HG03571 (cell line): ENCODE data around the gene OR9I1.

ENCODE experiments used
- ATAC-seq: cut with Tn5 transposase; IDR thresholded peaks from one replicate; pipeline ENCODE4 v1.9.1; 2021; ENCODE audit not compliant: unreplicated experiment

Gene OR9I1

GRCh38 chr11:58125469-58125868 is at the start of gene OR9I1:
TSS of gene OR9I1 (minus strand) at chr11:58125530. CDS start at chr11:58119444, 6,086 bp downstream.
- ATAC-seq = no peak

GRCh38 chr11:58165504-58166106 is 40.3 kb upstream of the OR9I1 start:
- no peak for ATAC-seq

- ATAC-seq = no peak
Measured at GRCh38 chr11:58164990-58165389, 39.7 kb upstream of the OR9I1 start.

GRCh38 chr11:58164389-58164788 is 39.1 kb upstream of the OR9I1 start:
- ATAC-seq = no peak

DNA sequence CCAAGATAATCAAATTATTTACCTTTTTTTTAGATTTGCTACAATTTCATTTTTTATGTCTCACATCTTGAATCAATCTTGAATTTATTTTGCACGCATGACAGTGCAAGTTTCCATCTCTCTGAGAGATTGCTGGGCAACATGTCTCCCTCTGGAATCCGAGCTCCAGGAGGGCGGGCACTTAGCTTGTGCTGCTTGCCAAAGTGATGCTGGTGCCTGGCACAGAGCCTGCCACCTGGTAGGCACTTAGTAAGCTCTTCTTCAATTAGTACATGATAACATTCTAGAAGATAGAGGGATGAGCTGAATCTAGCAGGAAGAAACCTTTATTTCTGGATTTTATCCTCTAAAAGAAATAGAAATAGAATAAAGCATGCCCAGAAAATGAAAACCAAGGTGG is 27.5 kb upstream of the OR9I1 start:
- ATAC-seq = no peak

DNA sequence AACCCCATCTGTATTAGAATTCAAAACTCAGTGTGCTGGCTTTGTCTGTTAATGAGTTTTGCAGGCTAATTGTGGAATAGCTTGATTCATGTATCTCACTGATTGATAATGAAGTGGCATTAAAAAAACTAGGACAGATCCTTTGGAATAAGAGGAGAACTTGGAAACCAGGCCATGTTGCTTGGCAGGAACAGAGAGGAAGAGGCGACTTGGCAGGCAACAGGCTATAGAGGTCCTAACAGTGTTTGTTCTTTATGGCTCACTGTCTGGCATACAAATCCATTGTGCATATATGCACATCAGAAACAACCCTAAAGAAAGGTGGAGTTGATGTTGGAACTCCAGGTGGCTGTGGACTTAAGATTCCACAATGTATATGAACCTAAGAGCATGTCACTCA is 17.4 kb upstream of the OR9I1 start:
- no peak for ATAC-seq

GRCh38 chr11:58135171-58135570 is 9.8 kb upstream of the OR9I1 start:
- no peak for ATAC-seq

- no peak for ATAC-seq
Measured at GRCh38 chr11:58134151-58134550, 8.8 kb upstream of the OR9I1 start.

DNA sequence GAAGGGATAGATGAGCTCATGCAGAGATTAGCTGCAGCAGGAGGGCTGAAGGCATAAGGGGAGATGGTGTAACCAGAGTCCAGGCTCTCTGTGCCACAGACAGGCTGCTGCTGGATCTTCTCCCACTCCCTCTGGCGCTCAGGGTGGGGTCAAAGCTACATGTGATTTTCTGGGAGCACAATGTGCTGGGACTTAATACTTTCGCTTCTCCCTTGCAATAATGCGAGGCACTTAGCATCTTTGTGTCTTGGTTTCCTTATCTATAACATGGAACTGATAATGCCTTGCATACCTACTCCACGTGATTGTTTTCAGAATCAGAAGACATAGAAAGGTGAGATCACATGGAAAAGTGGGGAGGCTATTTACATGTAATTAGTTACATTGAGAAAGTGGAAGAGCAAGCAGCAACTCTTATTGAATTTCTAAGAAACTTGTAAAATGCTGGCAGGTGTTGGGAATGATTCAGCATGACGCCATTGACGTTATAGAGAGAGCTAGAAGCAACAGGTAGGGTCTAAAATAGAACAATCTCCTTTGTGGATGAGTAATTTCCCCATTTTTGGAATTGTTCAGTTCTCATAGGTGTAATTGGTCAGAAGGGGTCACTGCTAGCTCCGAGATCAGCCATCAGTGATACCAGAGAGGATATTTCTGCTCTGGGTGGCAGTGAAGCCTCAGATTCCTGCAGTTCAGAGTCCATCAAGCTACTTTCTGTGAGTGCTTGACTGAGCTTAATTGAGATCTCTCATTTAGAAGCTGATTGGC is 8.2 kb upstream of the OR9I1 start:
- no peak for ATAC-seq

DNA sequence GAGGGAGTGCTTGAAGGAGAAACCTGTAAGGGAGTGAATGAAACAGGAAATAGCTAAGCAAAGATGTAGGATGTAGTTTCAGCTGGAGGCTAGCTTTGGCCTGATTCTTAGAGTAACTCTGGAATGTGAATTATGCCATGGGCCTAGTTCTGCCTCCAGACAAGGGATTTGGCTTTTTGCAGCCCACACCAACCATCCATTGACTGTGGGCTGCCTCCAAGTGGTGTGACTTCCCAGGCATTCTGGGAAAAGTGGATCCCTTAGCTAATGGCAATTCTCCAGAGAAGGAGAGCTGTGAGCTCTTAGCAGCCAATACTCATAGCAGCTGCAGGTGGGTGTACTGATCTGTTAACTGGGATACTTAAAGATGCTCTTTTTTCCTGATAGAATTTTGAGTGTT is 2.0 kb upstream of the OR9I1 start:
- ATAC-seq = no peak

GRCh38 chr11:58121096-58121495 is 4.2 kb downstream of the OR9I1 start:
- ATAC-seq = no peak

DNA sequence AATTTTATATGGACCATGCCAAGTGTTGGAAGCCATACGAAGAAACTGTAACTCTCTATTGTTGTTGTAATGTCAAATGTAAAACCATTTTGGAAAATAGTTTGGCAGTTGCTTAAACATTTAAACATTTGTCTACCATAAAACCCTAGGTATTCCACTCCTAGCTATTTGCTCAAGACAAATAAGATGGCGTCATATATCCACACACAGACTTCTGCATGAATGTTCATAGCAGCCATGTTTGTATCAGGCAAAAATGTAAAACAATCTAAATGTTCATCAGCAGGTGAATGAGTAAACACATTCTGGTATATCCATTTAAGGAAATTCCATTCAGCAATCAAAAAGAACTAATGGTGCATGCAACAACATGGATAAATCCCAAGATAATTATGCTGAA is 27.9 kb downstream of the OR9I1 start:
- no peak for ATAC-seq

DNA sequence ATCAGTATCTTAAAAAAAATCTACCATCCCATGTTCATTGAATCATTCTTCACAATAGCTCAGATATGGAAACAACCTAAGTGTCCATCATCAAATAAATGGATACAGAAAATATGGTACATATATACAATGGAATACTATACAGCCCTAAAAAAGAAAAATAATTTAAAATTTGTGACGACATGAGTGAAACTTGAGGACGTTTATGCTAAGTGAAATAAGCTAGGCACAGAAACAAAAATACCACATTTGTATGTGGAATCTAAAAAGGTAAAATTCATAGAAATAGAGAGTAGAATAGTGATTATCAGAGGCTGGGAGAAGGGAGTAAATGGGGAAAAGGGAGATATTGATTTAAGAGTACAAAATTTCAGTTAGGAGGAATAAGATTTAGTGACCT is 38.8 kb downstream of the OR9I1 start:
- no peak for ATAC-seq

- no peak for ATAC-seq
Measured at GRCh38 chr11:58075781-58076180, 49.5 kb downstream of the OR9I1 start.

GRCh38 chr11:58070585-58070984 is 54.7 kb downstream of the OR9I1 start:
- ATAC-seq = no peak

GRCh38 chr11:58068655-58069054 is 56.7 kb downstream of the OR9I1 start:
- no peak for ATAC-seq

DNA sequence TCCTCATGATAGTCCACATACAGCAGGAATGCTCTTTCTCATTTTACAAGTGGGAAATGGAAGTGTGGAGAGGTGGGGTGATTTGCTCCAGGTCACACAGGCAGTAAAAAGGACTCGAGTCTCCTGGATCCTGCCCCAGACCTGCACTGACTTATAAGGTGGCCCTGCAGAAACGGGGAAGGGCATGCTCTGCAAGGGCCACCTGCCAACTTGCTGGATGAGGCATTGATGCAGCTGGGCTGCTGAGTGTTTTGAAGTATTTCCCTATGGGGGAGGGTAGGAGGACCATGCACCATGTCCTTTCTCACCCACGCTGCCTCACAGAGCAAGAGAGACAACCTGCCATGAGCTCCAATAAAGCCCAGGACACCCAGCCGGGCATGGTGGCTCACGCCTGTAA is 57.6 kb downstream of the OR9I1 start:
- no peak for ATAC-seq
